Lung (tissue), 12 donors: ENCODE measurements around the gene NKAIN1. TPM values are rescaled to one million over a fixed set of nuclear protein-coding genes. Genes with fewer than 3 reads are reported as not detected.

ENCODE experiments used
- ATAC-seq: fragments of 200-7000 bp; cut with Tn5 transposase; one replicate; pipeline ENCODE4 v1.9.1; 2020; ENCODE audit warnings: moderate number of reproducible peaks; ENCODE audit not compliant: insufficient read depth, low FRiP score
- DNase-seq, 3 donors: peaks; one replicate each; pipeline ENCODE4 v3.0.0-alpha.2; 2013 to 2017
- H3K27ac ChIP-seq, 2 donors: one replicate each; pipeline ENCODE4 v1.5.1; 2013; ENCODE audit warnings: mild to moderate bottlenecking in 2 of 2, moderate library complexity in 2 of 2, control low read depth in 1 of 2, inconsistent platforms in 1 of 2, low read depth in 1 of 2, low read length in 1 of 2
- H3K27me3 ChIP-seq, 3 donors: one replicate each; pipeline ENCODE4 v1.5.1; 2013; ENCODE audit warnings: low read length in 2 of 3; ENCODE audit not compliant: control insufficient read depth in 3 of 3, insufficient read depth in 3 of 3
- H3K36me3 ChIP-seq, 4 donors: one replicate each; pipeline ENCODE4 v1.5.1; 2013; ENCODE audit warnings: low read length in 4 of 4, mild to moderate bottlenecking in 1 of 4, moderate library complexity in 1 of 4; ENCODE audit not compliant: control insufficient read depth in 4 of 4, insufficient read depth in 4 of 4
- H3K4me1 ChIP-seq, 5 donors: one replicate each; pipeline ENCODE4 v1.5.1; 2013; ENCODE audit warnings: low read length in 5 of 5, mild to moderate bottlenecking in 2 of 5, moderate library complexity in 1 of 5; ENCODE audit not compliant: control insufficient read depth in 5 of 5, insufficient read depth in 5 of 5
- H3K4me3 ChIP-seq: one replicate; pipeline ENCODE4 v1.5.1; 2013; ENCODE audit warnings: mild to moderate bottlenecking, control low read depth, moderate library complexity
- H3K9ac ChIP-seq, 2 donors: one replicate each; pipeline ENCODE4 v1.5.1; 2013; ENCODE audit warnings: low read length in 2 of 2, control low read depth in 1 of 2; ENCODE audit not compliant: insufficient read depth in 1 of 2
- H3K9me3 ChIP-seq, 4 donors: one replicate each; pipeline ENCODE4 v1.5.1; 2013; ENCODE audit warnings: low read length in 3 of 4, mild to moderate bottlenecking in 1 of 4, moderate library complexity in 1 of 4; ENCODE audit not compliant: control insufficient read depth in 4 of 4, insufficient read depth in 3 of 4
- WGBS, 2 donors: extraction: QIAGEN DNeasy Blood & Tissue Kit; methylation state at CpG; one replicate each; pipeline ENCODE4 v1.1.7; 2013; 5-methylcytosine and 5-hydroxymethylcytosine counted together
- polyA plus RNA-seq, 2 donors: library from polyadenylated mRNA; stranded (reverse); fragments of 200-250 nt; gene quantifications; one replicate each; pipeline ENCODE4 v1.2.1, GENCODE V29; 2013
- total RNA-seq, 2 donors: library from RNA; depleted of rRNA in 1 of 2; stranded (reverse); fragments of >200 nt in 1 of 2; gene quantifications; one replicate each; pipeline ENCODE4 v1.2.1, GENCODE V29; 2014 to 2021
- TF ChIP-seq, protein P1 (sequence below): IDR thresholded peaks from 2 replicates; pipeline ENCODE4 v1.5.1; 2012; ENCODE audit warnings: mild to moderate bottlenecking; ENCODE audit errors: control extremely low read depth, extremely low read depth
- donor health status: control.
- donor health status: control.
- donor health status: Bipolar disorder and iron deficiency.
- donor health status: healthy.
- donor health status: DM: yes; HTN: yes; CAD: no.

Gene NKAIN1
- total and polyA plus RNA-seq, 4 donors: 0.03 TPM; not detected in 3

DNA sequence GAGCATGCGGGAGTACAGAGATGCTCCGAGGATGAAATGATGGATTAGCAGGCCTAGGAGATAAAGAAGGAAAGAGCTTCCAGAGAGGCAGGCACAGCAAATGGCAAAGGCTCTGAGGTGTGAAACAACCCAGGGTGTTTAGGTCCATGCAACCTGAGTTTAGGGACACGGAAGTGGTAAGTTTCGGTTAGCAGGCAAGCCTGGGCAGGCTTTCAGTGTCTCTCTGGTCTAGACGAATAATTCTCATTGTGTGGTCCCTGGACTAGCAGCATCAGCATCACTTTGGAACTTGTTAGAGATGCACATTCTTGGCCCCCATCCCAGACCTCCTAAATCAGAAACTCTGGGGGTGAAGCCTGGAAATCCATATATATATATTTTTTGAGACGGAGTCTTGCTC lies 18.6 kb downstream of the NKAIN1 start:
- Histone ChIP-seq H3K27me3 (no peaks in the 10 kb centered on the region), H3K36me3 (no peaks in the 10 kb centered on the region), H3K4me3 (no peak overlapping the region), H3K27ac (no peak overlapping the region), H3K9me3 (no peaks in the 10 kb centered on the region), H3K4me1 (peaks cover 0 to 3% (median under 1%) of the 10 kb centered on the region in 5 donors), H3K9ac (no peak overlapping the region)
- WGBS, 2 donors: 86 to 93% methylated on average over 6 of the region's 6 CpGs
- TF ChIP-seq, protein P1, sequence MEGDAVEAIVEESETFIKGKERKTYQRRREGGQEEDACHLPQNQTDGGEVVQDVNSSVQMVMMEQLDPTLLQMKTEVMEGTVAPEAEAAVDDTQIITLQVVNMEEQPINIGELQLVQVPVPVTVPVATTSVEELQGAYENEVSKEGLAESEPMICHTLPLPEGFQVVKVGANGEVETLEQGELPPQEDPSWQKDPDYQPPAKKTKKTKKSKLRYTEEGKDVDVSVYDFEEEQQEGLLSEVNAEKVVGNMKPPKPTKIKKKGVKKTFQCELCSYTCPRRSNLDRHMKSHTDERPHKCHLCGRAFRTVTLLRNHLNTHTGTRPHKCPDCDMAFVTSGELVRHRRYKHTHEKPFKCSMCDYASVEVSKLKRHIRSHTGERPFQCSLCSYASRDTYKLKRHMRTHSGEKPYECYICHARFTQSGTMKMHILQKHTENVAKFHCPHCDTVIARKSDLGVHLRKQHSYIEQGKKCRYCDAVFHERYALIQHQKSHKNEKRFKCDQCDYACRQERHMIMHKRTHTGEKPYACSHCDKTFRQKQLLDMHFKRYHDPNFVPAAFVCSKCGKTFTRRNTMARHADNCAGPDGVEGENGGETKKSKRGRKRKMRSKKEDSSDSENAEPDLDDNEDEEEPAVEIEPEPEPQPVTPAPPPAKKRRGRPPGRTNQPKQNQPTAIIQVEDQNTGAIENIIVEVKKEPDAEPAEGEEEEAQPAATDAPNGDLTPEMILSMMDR: no peak
- no peak for DNase-seq
- no peak for ATAC-seq

DNA sequence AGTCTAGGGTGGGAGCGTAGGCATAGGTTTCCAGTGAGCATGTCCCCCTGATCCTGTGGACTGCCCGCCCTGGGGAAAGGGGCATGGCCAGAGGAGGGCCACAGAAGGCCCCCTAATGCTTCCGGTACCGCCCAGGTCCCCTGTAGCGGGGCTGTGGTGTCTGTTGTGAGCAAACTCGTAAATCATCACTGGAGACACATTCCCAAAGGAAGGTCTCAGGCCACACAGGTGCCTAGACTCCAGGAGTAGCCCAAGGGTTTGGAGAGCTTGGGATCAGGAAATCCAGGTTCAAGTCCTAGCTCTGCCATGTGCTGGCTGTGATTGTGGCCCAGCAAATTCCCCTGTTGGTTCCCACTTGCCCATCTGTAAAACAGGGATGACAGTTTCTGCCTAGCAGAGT lies 20.2 kb downstream of the NKAIN1 start:
- H3K9ac ChIP-seq: no peak overlapping the region
- WGBS, 2 donors: 92 to 93% methylated on average over 5 to 6 of the region's 6 CpGs
- DNase-seq: no peak
- H3K9me3 ChIP-seq: no peaks in the 10 kb centered on the region
- no peaks in the 10 kb centered on the region for H3K27me3 ChIP-seq
- peaks cover 0 to 11% (median 4%) of the 10 kb centered on the region in 5 donors for H3K4me1 ChIP-seq
- H3K27ac ChIP-seq: no peak overlapping the region
- ATAC-seq: no peak
- H3K4me3 ChIP-seq: no peak overlapping the region
- no peaks in the 10 kb centered on the region for H3K36me3 ChIP-seq
- TF ChIP-seq, protein P1: no peak

DNA sequence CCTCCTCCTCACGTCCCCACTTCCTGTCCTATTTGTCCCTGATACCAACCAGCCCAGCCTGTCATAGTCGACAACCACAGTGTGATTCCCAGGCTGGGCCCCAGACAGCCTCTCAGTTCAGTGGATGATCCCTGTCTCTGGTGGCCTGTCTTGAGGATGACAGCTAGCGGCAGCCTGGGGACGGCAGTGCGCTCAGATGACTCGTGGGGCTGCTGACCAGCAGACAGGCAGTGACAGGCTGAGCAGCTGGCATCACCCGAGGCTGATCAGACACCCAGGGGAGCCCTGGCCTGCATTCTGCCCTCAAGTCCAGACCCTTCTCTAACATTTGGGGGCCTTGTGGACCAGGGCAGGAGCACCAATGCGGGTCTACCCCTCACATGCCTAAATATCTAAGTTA lies 21.0 kb downstream of the NKAIN1 start:
- 83 to 85% methylated on average over 8 of the region's 8 CpGs for WGBS, 2 donors
- Histone ChIP-seq H3K27ac (no peak overlapping the region), H3K27me3 (no peaks in the 10 kb centered on the region), H3K9me3 (no peaks in the 10 kb centered on the region), H3K4me3 (no peak overlapping the region), H3K9ac (no peak overlapping the region), H3K4me1 (peaks cover 0 to 12% (median 4%) of the 10 kb centered on the region in 5 donors), H3K36me3 (no peaks in the 10 kb centered on the region)
- no peak for DNase-seq
- TF ChIP-seq, protein P1: no peak
- ATAC-seq: no peak

DNA sequence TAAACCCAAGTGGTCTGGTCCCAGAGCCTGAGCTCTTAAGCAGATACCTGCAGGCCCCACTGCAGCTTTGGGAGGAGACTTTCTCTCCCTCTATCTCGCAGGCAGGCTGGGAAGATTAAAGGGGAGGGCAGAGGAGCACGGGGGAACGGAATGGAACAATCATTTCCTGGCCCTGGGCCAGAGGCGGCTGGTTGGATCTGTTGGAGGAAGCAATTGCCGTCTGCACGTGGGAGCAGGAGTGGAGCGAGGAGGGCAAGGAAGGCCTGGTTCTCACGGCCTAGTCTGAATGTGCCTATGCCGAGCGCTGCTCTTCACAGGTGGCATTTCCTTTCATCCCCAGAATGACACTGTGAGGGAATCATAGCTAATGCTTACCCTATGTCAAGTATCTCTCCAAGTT lies 23.7 kb downstream of the NKAIN1 start:
- WGBS, 2 donors: 13 to 17% methylated on average over 10 of the region's 10 CpGs

More for the DNA sequence above, 23.7 kb downstream of the NKAIN1 start:
- no peak overlapping the region for H3K4me3 ChIP-seq
- no peak overlapping the region for H3K9ac ChIP-seq
- peak overlapping the region in 1 of 2 donors; percentile 17 for H3K27ac ChIP-seq
- DNase-seq (peak; percentile 79 to 90 (median 79)), ATAC-seq (no peak)
- H3K36me3 ChIP-seq: no peaks in the 10 kb centered on the region
- H3K27me3 ChIP-seq: no peaks in the 10 kb centered on the region
- no peaks in the 10 kb centered on the region for H3K9me3 ChIP-seq
- peaks cover 0 to 12% (median 4%) of the 10 kb centered on the region in 5 donors for H3K4me1 ChIP-seq
- TF ChIP-seq, protein P1: no peak
